ENCODE data around the gene GATAD2A. TPM values are rescaled to one million over a fixed set of nuclear protein-coding genes. Genes with fewer than 3 reads are reported as not detected.
A peak's percentile ranks its signal among the peaks of the same experiment; 100 is the strongest.

GATAD2A gene, protein sequence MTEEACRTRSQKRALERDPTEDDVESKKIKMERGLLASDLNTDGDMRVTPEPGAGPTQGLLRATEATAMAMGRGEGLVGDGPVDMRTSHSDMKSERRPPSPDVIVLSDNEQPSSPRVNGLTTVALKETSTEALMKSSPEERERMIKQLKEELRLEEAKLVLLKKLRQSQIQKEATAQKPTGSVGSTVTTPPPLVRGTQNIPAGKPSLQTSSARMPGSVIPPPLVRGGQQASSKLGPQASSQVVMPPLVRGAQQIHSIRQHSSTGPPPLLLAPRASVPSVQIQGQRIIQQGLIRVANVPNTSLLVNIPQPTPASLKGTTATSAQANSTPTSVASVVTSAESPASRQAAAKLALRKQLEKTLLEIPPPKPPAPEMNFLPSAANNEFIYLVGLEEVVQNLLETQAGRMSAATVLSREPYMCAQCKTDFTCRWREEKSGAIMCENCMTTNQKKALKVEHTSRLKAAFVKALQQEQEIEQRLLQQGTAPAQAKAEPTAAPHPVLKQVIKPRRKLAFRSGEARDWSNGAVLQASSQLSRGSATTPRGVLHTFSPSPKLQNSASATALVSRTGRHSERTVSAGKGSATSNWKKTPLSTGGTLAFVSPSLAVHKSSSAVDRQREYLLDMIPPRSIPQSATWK
- 14.6 to 81.0 TPM (median 28.4 TPM) in 3 replicates for polyA plus RNA-seq
- polyA plus RNA-seq (2011; ENCODE audit: low read depth), result 71.6 TPM
- 26.1 and 55.1 TPM in 2 replicates for polyA plus RNA-seq (2011; cell fraction: cytosol; rRNA removed)
- 33.4 and 37.0 TPM in 2 replicates for polyA plus RNA-seq (2011; cell fraction: nucleus; rRNA removed)
- polyA plus RNA-seq (2012; ENCODE audit: low replicate concordance), result 33.8 and 64.9 TPM in 2 replicates
- polyA minus RNA-seq, result 10.3 to 40.8 TPM (median 17.9 TPM) in 3 replicates
- 76.4 TPM for polyA minus RNA-seq (2011; cell fraction: cytosol; rRNA and poly(A)+ RNA removed)
- polyA minus RNA-seq (2011; cell fraction: nucleus; rRNA and poly(A)+ RNA removed), result 22.9 and 25.1 TPM in 2 replicates

DNA sequence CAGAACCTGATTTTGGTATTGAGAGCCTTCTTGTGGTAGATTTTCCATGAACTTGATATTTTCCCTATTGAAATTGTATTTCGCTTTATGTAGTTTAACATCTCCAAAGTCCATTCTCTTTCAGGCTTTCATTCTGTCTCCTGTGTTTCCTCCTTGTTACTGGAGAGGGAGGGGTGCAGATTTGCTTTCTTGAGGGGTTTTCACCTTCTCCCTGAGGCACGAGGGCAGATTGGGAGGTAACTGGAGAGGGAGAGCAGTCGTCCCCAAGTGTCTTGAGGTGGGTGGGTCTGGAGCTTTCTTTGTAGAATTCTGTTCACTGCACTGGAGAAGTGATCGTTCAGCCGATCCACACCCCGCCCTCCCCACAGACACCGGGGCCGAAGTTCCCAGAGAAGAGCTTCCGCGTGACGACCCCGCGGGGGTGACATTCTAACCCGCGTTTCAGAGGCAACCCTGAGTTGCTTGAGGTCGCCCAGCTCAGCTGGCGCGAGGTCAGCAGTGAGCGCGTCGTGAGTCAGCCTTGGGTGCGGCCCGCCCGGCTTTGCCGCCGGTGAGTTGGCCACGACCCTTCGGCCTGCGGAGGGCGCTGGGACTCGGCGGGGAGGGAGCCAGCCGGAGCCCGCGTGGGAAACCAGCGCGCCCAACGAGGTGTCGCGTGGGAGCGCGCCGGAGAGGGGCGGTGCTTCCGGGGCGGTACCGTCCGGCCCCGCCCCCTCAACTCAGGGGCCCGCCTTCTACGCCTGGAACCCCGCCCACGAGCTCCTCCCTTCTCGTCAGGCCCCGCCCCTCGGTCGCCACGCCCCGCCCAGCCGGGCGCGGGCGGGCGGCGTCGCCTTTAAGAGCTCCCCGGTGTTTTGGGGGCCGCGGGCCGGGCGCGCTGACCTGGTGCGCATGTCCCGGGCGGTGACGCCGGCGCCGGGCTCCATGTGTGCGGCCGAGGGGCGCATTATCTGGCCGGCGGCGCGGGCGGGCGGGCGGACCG, at the start of gene GATAD2A:
GATAD2A (plus strand) TSS at position 797 of the 982 bp plus-strand sequence. CDS start 59,671 bp downstream, outside the sequence.
- peaks cover 54% of the 10 kb centered on the region for H3K79me2 ChIP-seq (ENCODE audit: control insufficient read depth, insufficient read depth, low read length)
- peaks cover 16% of the 10 kb centered on the region for H4K20me1 ChIP-seq (ENCODE audit: control insufficient read depth, extremely low read depth, insufficient read depth, low read length)
- H3K4me3 ChIP-seq (ENCODE audit: control insufficient read depth in 2 of 3, extremely low read depth in 1 of 3, insufficient read depth in 2 of 3, low read depth in 1 of 3, low read length in 3 of 3), result peak within 1 kb of the TSS; percentile 66 to 93 (median 93)
- H3K9me3 ChIP-seq (ENCODE audit: control insufficient read depth, low read depth, low read length), result no peaks in the 10 kb centered on the region
- H3K4me2 ChIP-seq (ENCODE audit: control insufficient read depth, extremely low read depth, insufficient read depth, low read depth, low read length), result peak within 1 kb of the TSS; percentile 93
- peaks cover 11% of the 10 kb centered on the region for H3K9me1 ChIP-seq (ENCODE audit: control insufficient read depth, extremely low read depth, insufficient read depth, low read length)
- DNase-seq (ENCODE audit: low read depth, low spot score) (peak; percentile 60), FAIRE-seq (peak; percentile 44)
- H3K4me1 ChIP-seq (ENCODE audit: control insufficient read depth, extremely low read depth, insufficient read depth, low read length), result peaks cover 49% of the 10 kb centered on the region
- no peak within 1 kb of the TSS for H2AFZ ChIP-seq (ENCODE audit: control insufficient read depth, low read length)
- peak within 1 kb of the TSS; percentile 88 for H3K9ac ChIP-seq (ENCODE audit: control insufficient read depth, extremely low read depth, insufficient read depth, low read length)
- no peaks in the 10 kb centered on the region for H3K36me3 ChIP-seq (ENCODE audit: control insufficient read depth in 2 of 2, extremely low read depth in 1 of 2, insufficient read depth in 2 of 2, low read length in 2 of 2)
- dilution Hi-C loops (cut with MboI; ENCODE audit: extremely low pct_ligation_motif_present, low sequenced_read_pairs), result no loop called here
- H3K27ac ChIP-seq (ENCODE audit: control insufficient read depth, insufficient read depth, low read length), result peak within 1 kb of the TSS; percentile 87
- H3K27me3 ChIP-seq (ENCODE audit: control insufficient read depth, extremely low read depth, insufficient read depth, low read length), result no peaks in the 10 kb centered on the region
- TF ChIP-seq EZH2 (IDR thresholded peaks at IDR 0.05; ENCODE audit: low read length) (no peak), CTCF (optimal IDR thresholded peaks at IDR 0.05 in 1 of 3, IDR thresholded peaks at IDR 0.05 in 1 of 3, conservative IDR thresholded peaks at IDR 0.05 in 1 of 3; ENCODE audit: extremely low read depth in 1 of 3, insufficient read depth in 2 of 3, low read length in 3 of 3) (peak; percentile 14 to 60 (median 25))

GRCh38 chr19:19356500-19356899, 49.0 kb upstream of the GATAD2A start:
- Histone ChIP-seq H3K27me3 (ENCODE audit: control insufficient read depth, extremely low read depth, insufficient read depth, low read length) (no peaks in the 10 kb centered on the region), H2AFZ (ENCODE audit: control insufficient read depth, low read length) (no peak overlapping the region), H3K79me2 (ENCODE audit: control insufficient read depth, insufficient read depth, low read length) (no peaks in the 10 kb centered on the region), H3K9ac (ENCODE audit: control insufficient read depth, extremely low read depth, insufficient read depth, low read length) (no peak overlapping the region), H3K4me1 (ENCODE audit: control insufficient read depth, extremely low read depth, insufficient read depth, low read length) (peaks cover 2% of the 10 kb centered on the region), H3K9me3 (ENCODE audit: control insufficient read depth, low read depth, low read length) (no peaks in the 10 kb centered on the region), H3K4me3 (ENCODE audit: control insufficient read depth in 2 of 3, extremely low read depth in 1 of 3, insufficient read depth in 2 of 3, low read depth in 1 of 3, low read length in 3 of 3) (no peak overlapping the region), H3K27ac (ENCODE audit: control insufficient read depth, insufficient read depth, low read length) (no peak overlapping the region), H3K9me1 (ENCODE audit: control insufficient read depth, extremely low read depth, insufficient read depth, low read length) (no peaks in the 10 kb centered on the region), H4K20me1 (ENCODE audit: control insufficient read depth, extremely low read depth, insufficient read depth, low read length) (no peaks in the 10 kb centered on the region), H3K36me3 (ENCODE audit: control insufficient read depth in 2 of 2, extremely low read depth in 1 of 2, insufficient read depth in 2 of 2, low read length in 2 of 2) (peaks cover 13 to 28% of the 10 kb centered on the region in 2 experiments), H3K4me2 (ENCODE audit: control insufficient read depth, extremely low read depth, insufficient read depth, low read depth, low read length) (no peak overlapping the region)
- DNase-seq (ENCODE audit: low read depth, low spot score), result no peak
- dilution Hi-C loops (cut with MboI; ENCODE audit: extremely low pct_ligation_motif_present, low sequenced_read_pairs), result no loop called here
- TF ChIP-seq CTCF (optimal IDR thresholded peaks at IDR 0.05 in 1 of 3, IDR thresholded peaks at IDR 0.05 in 1 of 3, conservative IDR thresholded peaks at IDR 0.05 in 1 of 3; ENCODE audit: extremely low read depth in 1 of 3, insufficient read depth in 2 of 3, low read length in 3 of 3) (no peak), EZH2 (IDR thresholded peaks at IDR 0.05; ENCODE audit: low read length) (no peak)
- FAIRE-seq, result no peak
